ENCODE data around the gene ANKS1B.

Gene ANKS1B

GRCh38 chr12:99436584-99436983, 548.2 kb downstream of the ANKS1B start:
- DNase-seq = no peak

GRCh38 chr12:99435095-99435791, 549.5 kb downstream of the ANKS1B start:
- DNase-seq = no peak

GRCh38 chr12:99433155-99433554, 551.6 kb downstream of the ANKS1B start:
- no peak for DNase-seq

- no peak for DNase-seq
Measured at GRCh38 chr12:99431203-99431602, 553.5 kb downstream of the ANKS1B start.

- DNase-seq = no peak
Measured at GRCh38 chr12:99427104-99427503, 557.6 kb downstream of the ANKS1B start.

- DNase-seq = no peak
Measured at GRCh38 chr12:99418379-99418778, 566.4 kb downstream of the ANKS1B start.

- no peak for DNase-seq
Measured at GRCh38 chr12:99413751-99414150, 571.0 kb downstream of the ANKS1B start.

GRCh38 chr12:99393763-99394162, 591.0 kb downstream of the ANKS1B start:
- DNase-seq = no peak

- DNase-seq = no peak
Measured at GRCh38 chr12:99392091-99392850, 592.5 kb downstream of the ANKS1B start.

GRCh38 chr12:99390707-99391106, 594.0 kb downstream of the ANKS1B start:
- no peak for DNase-seq

- DNase-seq = no peak
Measured at GRCh38 chr12:99389751-99390150, 595.0 kb downstream of the ANKS1B start.

GRCh38 chr12:99388671-99389195, 596.0 kb downstream of the ANKS1B start:
- no peak for DNase-seq

GRCh38 chr12:99387661-99388060, 597.1 kb downstream of the ANKS1B start:
- DNase-seq = no peak

- no peak for DNase-seq
Measured at GRCh38 chr12:99386907-99387306, 597.8 kb downstream of the ANKS1B start.

GRCh38 chr12:99383258-99383657, 601.5 kb downstream of the ANKS1B start:
- no peak for DNase-seq

GRCh38 chr12:99381992-99382391, 602.7 kb downstream of the ANKS1B start:
- DNase-seq = no peak

- DNase-seq = no peak
Measured at GRCh38 chr12:99380701-99381100, 604.0 kb downstream of the ANKS1B start.

- no peak for DNase-seq
Measured at GRCh38 chr12:99374023-99374422, 610.7 kb downstream of the ANKS1B start.

GRCh38 chr12:99372257-99372920, 612.3 kb downstream of the ANKS1B start:
- DNase-seq = no peak

GRCh38 chr12:99370421-99371138, 614.2 kb downstream of the ANKS1B start:
- DNase-seq = no peak

- no peak for DNase-seq
Measured at GRCh38 chr12:99367181-99367580, 617.6 kb downstream of the ANKS1B start.

- DNase-seq = no peak
Measured at GRCh38 chr12:99352269-99352668, 632.5 kb downstream of the ANKS1B start.

- DNase-seq = no peak
Measured at GRCh38 chr12:99343960-99344359, 640.8 kb downstream of the ANKS1B start.
